Smooth muscle cell (in vitro differentiated cells): ENCODE results near the gene FXN. TPM values are rescaled to one million over a fixed set of nuclear protein-coding genes. Genes with fewer than 3 reads are reported as not detected.

Source experiments
- DNase-seq: peaks from one replicate; lab custom pipeline; 2025; ENCODE audit not compliant: unreplicated experiment; lab: John Stamatoyannopoulos, UW
- H2AFZ ChIP-seq: fragments of 200-600 bp; sonication (generic); 2 replicates; pipeline ENCODE4 v1.6.0; 2016; ENCODE audit warnings: antibody characterized with exemption, low read depth, mild to moderate bottlenecking
- H3F3A ChIP-seq: fragments of 200-600 bp; sonication (generic); 2 replicates; pipeline ENCODE4 v1.6.0; 2017; ENCODE audit warnings: antibody characterized with exemption, low read depth
- H3K27ac ChIP-seq: fragments of 200-600 bp; sonication (generic); 2 replicates; pipeline ENCODE4 v1.5.1; 2016; ENCODE audit warnings: low read depth, mild to moderate bottlenecking
- H3K27me3 ChIP-seq: fragments of 200-600 bp; sonication (generic); 2 replicates; pipeline ENCODE4 v1.6.1; 2016; ENCODE audit warnings: low read depth, mild to moderate bottlenecking
- H3K36me3 ChIP-seq: fragments of 200-600 bp; sonication (generic); 2 replicates; pipeline ENCODE4 v1.5.1; 2016; ENCODE audit warnings: low read depth
- H3K4me1 ChIP-seq: fragments of 200-600 bp; sonication (generic); 2 replicates; pipeline ENCODE4 v1.5.1; 2016; ENCODE audit warnings: low read depth
- H3K4me2 ChIP-seq: fragments of 200-600 bp; sonication (generic); 2 replicates; pipeline ENCODE4 v1.6.0; 2016; ENCODE audit warnings: mild to moderate bottlenecking
- H3K4me3 ChIP-seq: fragments of 200-600 bp; sonication (generic); 2 replicates; pipeline ENCODE4 v1.5.1; 2016; ENCODE audit warnings: mild to moderate bottlenecking
- H3K79me2 ChIP-seq: fragments of 200-600 bp; sonication (generic); 2 replicates; pipeline ENCODE4 v1.6.0; 2016; ENCODE audit warnings: low read depth, mild to moderate bottlenecking
- H3K9ac ChIP-seq: fragments of 200-600 bp; sonication (generic); 2 replicates; pipeline ENCODE4 v1.6.0; 2016; ENCODE audit warnings: low read depth
- H3K9me3 ChIP-seq: fragments of 200-600 bp; sonication (generic); replicated peaks from 2 replicates; pipeline ENCODE4 v1.5.1; 2016; ENCODE audit warnings: low read depth
- H4K20me1 ChIP-seq: fragments of 200-600 bp; sonication (generic); 2 replicates; pipeline ENCODE4 v1.6.0; 2016; ENCODE audit warnings: low read depth
- WGBS: methylation state at CpG from one replicate; pipeline ENCODE4 v1.1.7; 2016; ENCODE audit warnings: low lambda C conversion rate; 5-methylcytosine and 5-hydroxymethylcytosine counted together
- polyA plus RNA-seq: library from polyadenylated mRNA; unstranded; fragments of >200 nt; fragmentation: Nextera tagmentation; extraction: Ambion mirVana; gene quantifications from 2 replicates; pipeline ENCODE4 v1.2.1, GENCODE V29; 2016
- total RNA-seq: library from RNA; depleted of rRNA; stranded (reverse); fragments of >200 nt; gene quantifications from 2 replicates; pipeline ENCODE4 v1.2.3, GENCODE V29; 2014
- TF ChIP-seq, protein P1 (sequence below): fragments of 200-600 bp; sonication (generic); IDR thresholded peaks from 2 replicates; pipeline ENCODE4 v1.5.1; 2017; ENCODE audit warnings: borderline replicate concordance, mild to moderate bottlenecking, antibody characterized with exemption; ENCODE audit not compliant: insufficient read depth, poor library complexity, severe bottlenecking

The FXN gene
- total and polyA plus RNA-seq, 2 experiments from 2014 or later, result 15.2 to 16.0 TPM

GRCh38 chr9:69020301-69021145, 15.0 kb upstream of the FXN start:
- Histone ChIP-seq H3K27ac (no peak overlapping the region), H3K9ac (no peak overlapping the region), H3K4me3 (no peak overlapping the region), H3K36me3 (no peaks in the 10 kb centered on the region), H3K27me3 (no peaks in the 10 kb centered on the region), H2AFZ (no peak overlapping the region), H3K4me2 (no peak overlapping the region), H3K9me3 (no peaks in the 10 kb centered on the region), H3F3A (no peaks in the 10 kb centered on the region), H3K4me1 (no peaks in the 10 kb centered on the region), H4K20me1 (no peaks in the 10 kb centered on the region), H3K79me2 (no peaks in the 10 kb centered on the region)
- DNase-seq, result no peak
- TF ChIP-seq, protein P1, sequence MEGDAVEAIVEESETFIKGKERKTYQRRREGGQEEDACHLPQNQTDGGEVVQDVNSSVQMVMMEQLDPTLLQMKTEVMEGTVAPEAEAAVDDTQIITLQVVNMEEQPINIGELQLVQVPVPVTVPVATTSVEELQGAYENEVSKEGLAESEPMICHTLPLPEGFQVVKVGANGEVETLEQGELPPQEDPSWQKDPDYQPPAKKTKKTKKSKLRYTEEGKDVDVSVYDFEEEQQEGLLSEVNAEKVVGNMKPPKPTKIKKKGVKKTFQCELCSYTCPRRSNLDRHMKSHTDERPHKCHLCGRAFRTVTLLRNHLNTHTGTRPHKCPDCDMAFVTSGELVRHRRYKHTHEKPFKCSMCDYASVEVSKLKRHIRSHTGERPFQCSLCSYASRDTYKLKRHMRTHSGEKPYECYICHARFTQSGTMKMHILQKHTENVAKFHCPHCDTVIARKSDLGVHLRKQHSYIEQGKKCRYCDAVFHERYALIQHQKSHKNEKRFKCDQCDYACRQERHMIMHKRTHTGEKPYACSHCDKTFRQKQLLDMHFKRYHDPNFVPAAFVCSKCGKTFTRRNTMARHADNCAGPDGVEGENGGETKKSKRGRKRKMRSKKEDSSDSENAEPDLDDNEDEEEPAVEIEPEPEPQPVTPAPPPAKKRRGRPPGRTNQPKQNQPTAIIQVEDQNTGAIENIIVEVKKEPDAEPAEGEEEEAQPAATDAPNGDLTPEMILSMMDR, result no peak
- 96% methylated on average over 8 of the region's 8 CpGs for WGBS

DNA sequence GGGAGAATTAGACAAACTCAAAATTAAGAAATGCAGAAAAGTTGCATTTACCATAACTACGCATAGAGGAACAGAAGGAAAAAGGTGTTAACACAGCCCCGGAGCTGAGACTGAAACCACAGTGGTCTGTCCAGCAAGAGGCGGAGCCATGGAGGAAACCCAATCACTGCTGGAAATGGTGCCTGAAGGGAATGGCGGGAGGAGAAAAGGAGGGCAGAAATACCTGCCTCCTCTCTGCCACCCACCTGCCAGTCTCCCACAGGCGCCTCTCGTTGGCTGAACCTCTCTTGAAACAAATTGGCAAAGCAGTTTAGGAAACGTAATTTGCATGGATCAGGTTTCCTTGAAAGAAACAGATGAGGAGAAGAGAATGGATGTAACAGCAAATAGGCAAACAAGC, 11.9 kb upstream of the FXN start:
- H3F3A ChIP-seq, result no peaks in the 10 kb centered on the region
- DNase-seq, result no peak
- no peak overlapping the region for H3K4me3 ChIP-seq
- no peak overlapping the region for H3K4me2 ChIP-seq
- no peak overlapping the region for H3K27ac ChIP-seq
- no peak overlapping the region for H2AFZ ChIP-seq
- no peak overlapping the region for H3K9ac ChIP-seq
- TF ChIP-seq, protein P1, result no peak
- no peaks in the 10 kb centered on the region for H3K4me1 ChIP-seq
- no peaks in the 10 kb centered on the region for H3K79me2 ChIP-seq
- no peaks in the 10 kb centered on the region for H3K9me3 ChIP-seq
- H3K27me3 ChIP-seq, result no peaks in the 10 kb centered on the region
- H3K36me3 ChIP-seq, result no peaks in the 10 kb centered on the region
- WGBS, result 68% methylated on average over 7 of the region's 7 CpGs
- no peaks in the 10 kb centered on the region for H4K20me1 ChIP-seq

DNA sequence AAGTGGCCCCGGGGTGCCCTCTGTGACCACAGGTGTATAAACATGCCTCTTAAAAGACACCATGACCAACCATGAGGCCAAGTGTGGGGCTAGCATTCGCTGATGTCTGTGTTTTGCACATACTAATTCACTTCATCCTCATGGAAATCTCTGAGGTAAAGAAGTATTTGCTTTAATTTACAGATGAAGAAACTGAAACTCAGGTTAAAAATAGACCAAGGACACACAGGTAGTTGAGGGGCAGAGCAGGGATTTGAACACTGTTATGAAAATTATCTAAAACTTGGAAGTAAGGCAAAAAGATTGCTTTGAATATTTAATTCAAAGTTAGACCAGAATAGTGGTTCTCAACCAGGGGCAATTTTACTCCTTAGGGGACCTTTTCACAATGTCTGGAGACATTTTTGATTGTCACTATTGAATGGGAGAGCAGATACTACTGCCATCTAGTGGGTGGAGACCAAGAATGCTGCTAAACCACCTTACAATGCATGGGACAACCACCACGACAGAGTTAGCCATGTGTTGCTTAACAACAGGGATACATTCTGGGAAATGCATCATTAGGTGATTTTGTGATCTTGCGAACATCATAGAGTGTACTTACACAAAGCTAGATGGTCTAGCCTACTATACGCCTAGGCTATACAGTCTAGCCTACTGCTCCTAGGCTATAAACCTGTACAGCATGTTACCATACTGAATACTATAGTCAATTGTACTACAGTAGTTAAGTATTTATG, 8.0 kb upstream of the FXN start:
- H3K4me3 ChIP-seq, result no peak overlapping the region
- TF ChIP-seq, protein P1, result peak; percentile 64
- H3K79me2 ChIP-seq, result no peaks in the 10 kb centered on the region
- no peak for DNase-seq
- H3K27ac ChIP-seq, result no peak overlapping the region
- H3F3A ChIP-seq, result no peaks in the 10 kb centered on the region
- no peak overlapping the region for H3K4me2 ChIP-seq
- H3K9ac ChIP-seq, result no peak overlapping the region
- H3K27me3 ChIP-seq, result no peaks in the 10 kb centered on the region
- no peaks in the 10 kb centered on the region for H3K36me3 ChIP-seq
- H3K9me3 ChIP-seq, result no peaks in the 10 kb centered on the region
- 52% methylated on average over 5 of the region's 5 CpGs for WGBS
- no peaks in the 10 kb centered on the region for H3K4me1 ChIP-seq
- H2AFZ ChIP-seq, result no peak overlapping the region
- H4K20me1 ChIP-seq, result no peaks in the 10 kb centered on the region
